ENCODE measurements around the gene AXIN1. TPM values are rescaled to one million over a fixed set of nuclear protein-coding genes. Genes with fewer than 3 reads are reported as not detected.

Gene AXIN1
- total RNA-seq, 2 experiments from 2014 or later = 18.6 to 20.5 TPM

Other genes with a start within 250 kb of the AXIN1 start
- gene NPRL3, start 214.1 kb downstream of the AXIN1 start, total RNA-seq = 10 to 100 TPM; 36.6 to 42.9 TPM
- gene HBZ, start 200.1 kb downstream of the AXIN1 start, total RNA-seq = not detected
- gene HBM, start 186.7 kb downstream of the AXIN1 start, total RNA-seq = not detected
- not detected for gene HBA2, start 179.8 kb downstream of the AXIN1 start, total RNA-seq
- not detected for gene HBA1, start 176.0 kb downstream of the AXIN1 start, total RNA-seq
- gene HBQ1, start 172.3 kb downstream of the AXIN1 start, total RNA-seq = not detected
- 10 to 100 TPM; 57.0 to 60.8 TPM for gene LUC7L, start 123.3 kb downstream of the AXIN1 start, total RNA-seq
- gene FAM234A, start 117.9 kb downstream of the AXIN1 start, total RNA-seq = 10 to 100 TPM; 15.7 to 18.4 TPM
- under 1 TPM in 1 of 2 experiments, not detected in 1; 0.14 TPM for gene RGS11, start 76.8 kb downstream of the AXIN1 start, total RNA-seq
- gene ARHGDIG, start 72.1 kb downstream of the AXIN1 start, total RNA-seq = not detected
- not detected for gene PDIA2, start 69.6 kb downstream of the AXIN1 start, total RNA-seq
- 10 to 100 TPM; 76.8 to 77.3 TPM for gene MRPL28, start 17.8 kb upstream of the AXIN1 start, total RNA-seq
- gene PGAP6, start 29.3 kb upstream of the AXIN1 start, total RNA-seq = 10 to 100 TPM; 30.6 to 31.5 TPM
- 10 to 100 TPM; 62.1 to 62.5 TPM for gene NME4, start 44.5 kb upstream of the AXIN1 start, total RNA-seq
- 1 to 10 TPM; 8.5 to 8.8 TPM for gene DECR2, start 49.2 kb upstream of the AXIN1 start, total RNA-seq
- 10 to 100 TPM; 14.8 to 18.4 TPM for gene RAB11FIP3, start 72.9 kb upstream of the AXIN1 start, total RNA-seq
- gene CAPN15, start 175.0 kb upstream of the AXIN1 start, total RNA-seq = 10 to 100 TPM; 69.7 to 76.2 TPM
- not detected for gene PRR35, start 207.7 kb upstream of the AXIN1 start, total RNA-seq
- gene NHLRC4, start 214.3 kb upstream of the AXIN1 start, total RNA-seq = under 1 TPM; 0.31 to 0.45 TPM
- 10 to 100 TPM; 24.2 to 26.2 TPM for gene PIGQ, start 217.2 kb upstream of the AXIN1 start, total RNA-seq
- 10 to 100 TPM; 10.1 to 10.6 TPM for gene RAB40C, start 237.3 kb upstream of the AXIN1 start, total RNA-seq